Left ventricle myocardium inferior (tissue), 1 donor: ENCODE data around the gene AGAP3. TPM values are rescaled to one million over a fixed set of nuclear protein-coding genes. Genes with fewer than 3 reads are reported as not detected.

ENCODE experiments used
- DNase-seq: peaks from one replicate; pipeline ENCODE4 v3.0.0-alpha.2; 2020
- H3K27ac ChIP-seq: fragments of 200-600 bp; replicated peaks from 2 replicates; pipeline ENCODE4 v1.8.0; 2021
- H3K27me3 ChIP-seq: fragments of 200-600 bp; 2 replicates; pipeline ENCODE4 v1.8.0; 2021; ENCODE audit warnings: low read depth
- H3K36me3 ChIP-seq: fragments of 200-600 bp; 2 replicates; pipeline ENCODE4 v1.8.0; 2021
- H3K4me1 ChIP-seq: fragments of 200-600 bp; 2 replicates; pipeline ENCODE4 v1.8.0; 2021
- H3K4me3 ChIP-seq: fragments of 200-600 bp; 2 replicates; pipeline ENCODE4 v1.8.0; 2021; ENCODE audit warnings: mild to moderate bottlenecking, moderate library complexity
- H3K9me3 ChIP-seq: fragments of 200-600 bp; replicated peaks from 2 replicates; pipeline ENCODE4 v1.8.0; 2021
- intact Hi-C: fragments of 100-400 bp; cut with micrococcal nuclease; formaldehyde crosslinking; loops from one replicate; pipeline ENCODE4 v1.11.0; 2022
- total RNA-seq: library from RNA; stranded (reverse); fragmentation: NEBNext Ultra II Directional; extraction: Animal tissue kit (Norgen Biotek cat#: 25700); gene quantifications from one replicate; pipeline ENCODE4 v1.2.1, GENCODE V29; 2021
- TF ChIP-seq, protein P1 (sequence below): fragments of 200-600 bp; IDR thresholded peaks from 2 replicates; pipeline ENCODE4 v1.8.0; 2021; ENCODE audit warnings: antibody characterized with exemption, mild to moderate bottlenecking, borderline replicate concordance
- donor health status: DM: no; HTN: yes; CAD: no; lungs with severe emphysema.

The AGAP3 gene
- total RNA-seq, 1 donor from 2014 or later = 51.0 TPM

DNA sequence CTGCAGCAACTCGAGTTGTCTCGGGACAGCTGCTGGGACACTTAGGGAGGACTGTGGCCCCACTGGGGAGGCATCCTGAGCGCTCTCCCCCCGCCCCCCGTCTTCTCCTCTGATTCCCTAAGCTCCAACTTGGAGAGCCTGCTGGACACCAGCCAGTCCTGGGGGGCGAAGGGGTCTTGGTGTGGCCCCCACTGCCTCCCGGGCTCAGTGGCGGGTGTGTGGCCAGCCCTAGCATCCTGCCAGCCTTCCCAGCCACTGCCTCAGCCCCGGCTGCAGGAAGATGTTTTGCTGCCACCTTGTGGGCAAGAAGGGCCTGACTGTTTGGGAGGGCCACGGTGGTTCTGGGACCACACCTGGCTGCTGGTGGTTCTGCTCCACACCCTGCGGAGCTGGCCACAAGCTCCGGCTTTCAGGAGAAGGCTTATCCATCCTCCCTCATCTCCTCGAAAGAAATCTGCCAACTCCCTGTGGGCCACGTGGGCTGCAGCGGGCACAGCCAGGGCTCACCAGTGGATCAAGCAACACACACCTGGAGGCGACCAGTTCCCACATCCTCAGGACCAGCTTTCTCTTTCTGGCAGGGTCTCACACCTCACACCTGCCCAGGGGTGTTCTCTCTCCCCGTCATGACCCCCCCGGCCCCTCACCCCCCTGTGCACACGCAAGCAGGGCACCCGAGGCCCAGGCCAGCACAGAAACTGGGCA lies 24.8 kb downstream of the AGAP3 start:
- intact Hi-C loops = no loop called here
- TF ChIP-seq, protein P1, sequence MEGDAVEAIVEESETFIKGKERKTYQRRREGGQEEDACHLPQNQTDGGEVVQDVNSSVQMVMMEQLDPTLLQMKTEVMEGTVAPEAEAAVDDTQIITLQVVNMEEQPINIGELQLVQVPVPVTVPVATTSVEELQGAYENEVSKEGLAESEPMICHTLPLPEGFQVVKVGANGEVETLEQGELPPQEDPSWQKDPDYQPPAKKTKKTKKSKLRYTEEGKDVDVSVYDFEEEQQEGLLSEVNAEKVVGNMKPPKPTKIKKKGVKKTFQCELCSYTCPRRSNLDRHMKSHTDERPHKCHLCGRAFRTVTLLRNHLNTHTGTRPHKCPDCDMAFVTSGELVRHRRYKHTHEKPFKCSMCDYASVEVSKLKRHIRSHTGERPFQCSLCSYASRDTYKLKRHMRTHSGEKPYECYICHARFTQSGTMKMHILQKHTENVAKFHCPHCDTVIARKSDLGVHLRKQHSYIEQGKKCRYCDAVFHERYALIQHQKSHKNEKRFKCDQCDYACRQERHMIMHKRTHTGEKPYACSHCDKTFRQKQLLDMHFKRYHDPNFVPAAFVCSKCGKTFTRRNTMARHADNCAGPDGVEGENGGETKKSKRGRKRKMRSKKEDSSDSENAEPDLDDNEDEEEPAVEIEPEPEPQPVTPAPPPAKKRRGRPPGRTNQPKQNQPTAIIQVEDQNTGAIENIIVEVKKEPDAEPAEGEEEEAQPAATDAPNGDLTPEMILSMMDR = peak; percentile 95
- no peaks in the 10 kb centered on the region for H3K9me3 ChIP-seq
- H3K36me3 ChIP-seq = peaks cover 4% of the 10 kb centered on the region
- peak; percentile 75 for DNase-seq
- H3K27ac ChIP-seq = peak overlapping the region; percentile 42
- H3K4me1 ChIP-seq = peaks cover 37% of the 10 kb centered on the region
- no peaks in the 10 kb centered on the region for H3K27me3 ChIP-seq
- no peak overlapping the region for H3K4me3 ChIP-seq

DNA sequence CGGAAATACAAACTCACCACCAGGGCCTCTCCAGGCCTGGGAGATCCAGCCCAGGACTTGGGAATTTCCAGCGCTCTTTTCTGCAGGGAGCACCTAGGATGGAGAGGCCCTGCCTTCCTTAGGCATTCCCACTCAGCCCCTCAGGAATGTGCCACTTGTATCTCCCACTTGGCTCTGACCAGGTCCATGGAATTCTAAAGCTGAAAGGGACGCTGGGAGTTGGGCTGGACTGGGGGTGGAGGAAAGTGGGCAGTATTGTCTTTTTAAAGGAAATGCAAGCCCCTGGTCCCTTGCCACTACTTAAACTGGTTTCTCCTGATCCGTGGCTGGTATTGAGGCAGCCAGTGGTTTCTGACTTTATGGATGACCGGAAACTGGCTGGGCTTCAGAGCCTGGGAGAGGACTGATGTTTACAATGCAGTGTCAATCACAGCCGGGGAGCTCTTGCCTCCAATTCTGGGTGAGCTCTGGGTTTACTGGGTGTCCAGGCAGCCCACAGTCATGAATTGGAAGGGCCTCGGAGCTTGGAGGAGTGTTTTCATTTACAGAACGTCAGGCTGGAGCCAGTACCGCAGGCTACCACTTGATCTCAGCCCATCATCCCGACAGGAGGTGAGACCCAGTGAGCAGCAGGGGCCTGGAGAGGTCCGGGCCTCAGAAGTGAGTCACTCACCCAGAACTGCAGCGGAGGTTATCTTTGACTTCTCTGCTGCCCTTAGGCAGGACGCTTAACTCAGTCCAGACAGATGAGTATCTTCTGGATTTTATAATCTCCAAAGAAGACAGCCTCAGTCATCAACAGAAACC lies 27.3 kb downstream of the AGAP3 start:
- Histone ChIP-seq H3K9me3 (no peaks in the 10 kb centered on the region), H3K4me1 (peaks cover 37% of the 10 kb centered on the region), H3K4me3 (no peak overlapping the region), H3K27ac (no peak overlapping the region), H3K27me3 (no peaks in the 10 kb centered on the region), H3K36me3 (peaks cover 11% of the 10 kb centered on the region)
- TF ChIP-seq, protein P1 = no peak
- intact Hi-C loops = no loop called here
- DNase-seq = no peak

DNA sequence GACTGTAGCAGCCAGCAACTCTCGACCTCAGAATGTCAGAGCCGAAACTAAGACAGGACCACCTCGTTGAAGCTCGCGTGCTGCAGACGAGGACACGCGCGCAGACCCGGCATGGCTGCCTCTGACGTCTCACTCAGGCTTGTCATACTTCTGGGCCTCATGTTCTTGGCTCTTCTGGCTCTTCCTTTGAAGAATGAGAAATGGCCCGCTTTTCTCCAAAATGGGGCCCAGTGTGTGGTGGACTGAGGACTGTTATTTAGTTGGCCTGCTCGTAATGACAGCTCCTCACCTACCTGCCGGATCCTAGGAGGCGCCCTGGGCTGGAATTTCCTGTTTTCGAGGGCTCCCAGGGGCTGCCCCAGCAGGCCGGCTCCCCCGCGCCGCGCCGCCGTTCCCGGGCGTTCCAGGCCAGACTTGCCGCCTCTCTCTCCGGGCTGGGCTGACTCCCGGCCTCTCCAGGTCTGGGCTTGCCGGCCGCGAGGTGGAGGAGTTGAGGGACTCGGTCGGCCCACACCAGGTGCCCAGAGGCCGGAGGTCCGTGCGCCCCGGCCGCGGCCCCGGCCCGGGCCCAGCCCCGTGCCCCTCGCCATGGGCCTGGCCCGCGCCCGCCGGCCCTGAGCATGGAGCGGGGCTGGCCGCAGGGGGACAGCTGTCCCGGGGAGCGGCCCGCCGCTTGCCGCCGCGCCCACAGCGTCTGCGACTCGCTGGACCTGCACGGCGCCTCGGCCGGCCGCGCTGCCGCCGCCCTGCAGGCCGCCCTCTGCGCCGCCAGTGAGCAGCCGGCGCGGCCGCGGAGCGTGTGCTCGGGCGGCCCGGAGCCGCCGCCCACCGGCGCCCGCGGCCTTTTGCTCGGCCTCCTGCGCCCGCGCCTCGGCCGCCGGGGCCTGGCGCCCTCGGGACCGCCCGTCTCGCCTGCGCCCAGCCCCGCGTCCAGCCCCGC lies 28.1 kb downstream of the AGAP3 start:
- no peak overlapping the region for H3K27ac ChIP-seq
- no peak for DNase-seq
- intact Hi-C loops = no loop called here
- no peaks in the 10 kb centered on the region for H3K9me3 ChIP-seq
- H3K4me3 ChIP-seq = peak overlapping the region; percentile 44
- peaks cover 37% of the 10 kb centered on the region for H3K4me1 ChIP-seq
- no peaks in the 10 kb centered on the region for H3K27me3 ChIP-seq
- H3K36me3 ChIP-seq = peaks cover 20% of the 10 kb centered on the region
- TF ChIP-seq, protein P1 = no peak

DNA sequence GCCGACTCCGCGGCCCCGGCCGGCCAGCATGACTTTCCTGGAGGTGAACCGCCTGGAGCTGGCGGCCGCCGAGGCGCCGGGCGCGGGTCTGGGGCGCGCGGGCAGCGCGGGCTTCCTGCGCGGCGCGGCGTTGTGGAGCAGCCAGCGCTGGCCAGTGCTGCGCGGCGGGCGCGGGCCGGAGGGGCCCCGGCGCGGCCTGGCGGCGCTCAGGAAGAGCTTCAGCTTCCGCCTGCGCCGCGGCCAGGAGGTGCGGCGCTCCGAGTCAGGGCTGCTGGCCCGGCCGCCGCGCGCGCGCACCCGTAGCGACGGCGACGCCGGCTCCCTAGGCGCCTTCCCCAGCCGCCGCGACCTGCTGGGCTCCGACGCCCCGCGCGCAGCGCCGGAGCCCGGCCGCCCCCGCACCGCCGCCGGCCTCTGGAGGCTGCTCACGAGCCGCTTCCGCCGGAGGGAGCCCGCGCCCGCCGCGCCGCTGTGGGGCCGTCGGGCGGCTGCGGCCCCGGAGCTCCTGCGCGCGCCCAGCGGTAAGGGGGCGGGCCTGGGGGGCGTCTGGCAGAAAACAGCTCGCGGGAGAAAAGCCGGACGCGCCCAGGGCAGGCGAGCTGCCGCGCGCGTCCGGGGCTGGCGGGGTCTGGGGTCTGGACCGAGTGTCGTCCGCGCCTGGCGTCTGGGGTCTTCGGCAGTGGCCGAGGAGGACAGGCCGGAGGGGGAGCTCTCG lies 29.0 kb downstream of the AGAP3 start:
- Histone ChIP-seq H3K27ac (no peak overlapping the region), H3K36me3 (peaks cover 29% of the 10 kb centered on the region), H3K4me1 (peaks cover 31% of the 10 kb centered on the region), H3K9me3 (no peaks in the 10 kb centered on the region), H3K27me3 (no peaks in the 10 kb centered on the region), H3K4me3 (peak overlapping the region; percentile 44)
- no peak for DNase-seq
- intact Hi-C loops = no loop called here
- TF ChIP-seq, protein P1 = no peak
